T-helper 22 cell (primary cell): ENCODE data around the gene SPNS2.

Source experiments
- DNase-seq: peaks from one replicate; pipeline ENCODE4 v3.0.0-alpha.2; 2020; ENCODE audit warnings: low read depth

SPNS2 gene

GRCh38 chr17:4503283-4504025 is 4.8 kb downstream of the SPNS2 start:
- no peak for DNase-seq

GRCh38 chr17:4504188-4504587 is 5.5 kb downstream of the SPNS2 start:
- no peak for DNase-seq

- DNase-seq = no peak
Measured at GRCh38 chr17:4505187-4505586, 6.5 kb downstream of the SPNS2 start.

- DNase-seq = no peak
Measured at GRCh38 chr17:4506175-4506813, 7.6 kb downstream of the SPNS2 start.

GRCh38 chr17:4506892-4507291 is 8.2 kb downstream of the SPNS2 start:
- DNase-seq = no peak

- no peak for DNase-seq
Measured at GRCh38 chr17:4507361-4508111, 8.9 kb downstream of the SPNS2 start.

- no peak for DNase-seq
Measured at GRCh38 chr17:4508207-4508606, 9.5 kb downstream of the SPNS2 start.

- DNase-seq = no peak
Measured at GRCh38 chr17:4509401-4509800, 10.7 kb downstream of the SPNS2 start.

GRCh38 chr17:4509923-4510617 is 11.4 kb downstream of the SPNS2 start:
- DNase-seq = no peak

- DNase-seq = no peak
Measured at GRCh38 chr17:4510618-4510941, 11.9 kb downstream of the SPNS2 start.

- DNase-seq = no peak
Measured at GRCh38 chr17:4511199-4511932, 12.7 kb downstream of the SPNS2 start.

GRCh38 chr17:4512156-4513112 is 13.8 kb downstream of the SPNS2 start:
- DNase-seq = no peak

GRCh38 chr17:4513113-4514032 is 14.7 kb downstream of the SPNS2 start:
- DNase-seq = no peak

GRCh38 chr17:4514206-4514605 is 15.5 kb downstream of the SPNS2 start:
- no peak for DNase-seq

- no peak for DNase-seq
Measured at GRCh38 chr17:4514779-4515178, 16.1 kb downstream of the SPNS2 start.

GRCh38 chr17:4515501-4515900 is 16.8 kb downstream of the SPNS2 start:
- DNase-seq = no peak

GRCh38 chr17:4516735-4517134 is 18.1 kb downstream of the SPNS2 start:
- no peak for DNase-seq

- no peak for DNase-seq
Measured at GRCh38 chr17:4518901-4519300, 20.2 kb downstream of the SPNS2 start.

- DNase-seq = no peak
Measured at GRCh38 chr17:4519361-4519788, 20.7 kb downstream of the SPNS2 start.
